SK-N-SH (cell line): ENCODE results near the gene MYO1F.

Source experiments
- FOXM1 ChIP-seq: IDR thresholded peaks from 2 replicates; pipeline ENCODE4 v1.4.0; 2012; ENCODE audit warnings: low read depth, mild to moderate bottlenecking
- JUND ChIP-seq: IDR thresholded peaks from 2 replicates; pipeline ENCODE4 v1.4.0; 2012
- MEF2A ChIP-seq: IDR thresholded peaks from 2 replicates; pipeline ENCODE4 v1.4.0; 2012; ENCODE audit warnings: low read depth, borderline replicate concordance
- TAF1 ChIP-seq: IDR thresholded peaks from 2 replicates; pipeline ENCODE4 v1.6.1; 2012; ENCODE audit warnings: low read depth, mild to moderate bottlenecking, low read length, moderate library complexity, borderline replicate concordance
- TF ChIP-seq, protein P1 (sequence below): IDR thresholded peaks from 2 replicates; pipeline ENCODE4; 2012
- TF ChIP-seq, protein P2 (sequence below): IDR thresholded peaks from 2 replicates; pipeline ENCODE4 v1.6.1; 2012; ENCODE audit warnings: mild to moderate bottlenecking, low read depth, low read length, moderate library complexity
- TF ChIP-seq, protein P3 (sequence below): fragments of 200-600 bp; sonication (generic); IDR thresholded peaks from 2 replicates; pipeline ENCODE4 v1.6.1; 2017; ENCODE audit warnings: antibody characterized with exemption, mild to moderate bottlenecking, moderate library complexity

DNA sequence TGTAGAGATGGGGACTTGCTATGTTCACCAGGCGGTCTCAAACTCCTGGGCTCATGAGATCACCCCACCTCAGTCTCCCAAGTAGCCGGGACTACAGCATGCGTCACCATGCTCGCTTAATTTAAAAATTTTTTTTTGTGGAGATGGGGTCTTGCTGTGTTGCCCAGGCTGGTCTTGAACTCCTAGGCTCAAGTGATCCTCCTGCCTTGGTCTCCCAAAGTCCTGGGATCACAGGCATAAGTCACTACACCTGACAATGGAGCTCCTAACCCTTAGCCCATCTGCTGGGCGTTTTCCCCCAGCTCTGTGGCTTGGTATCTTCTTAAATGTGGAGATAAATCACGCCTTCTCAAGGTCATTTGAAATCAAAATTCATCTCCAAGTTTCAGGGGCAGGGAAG lies 39.6 kb upstream of the MYO1F start:
- TF ChIP-seq, protein P1, sequence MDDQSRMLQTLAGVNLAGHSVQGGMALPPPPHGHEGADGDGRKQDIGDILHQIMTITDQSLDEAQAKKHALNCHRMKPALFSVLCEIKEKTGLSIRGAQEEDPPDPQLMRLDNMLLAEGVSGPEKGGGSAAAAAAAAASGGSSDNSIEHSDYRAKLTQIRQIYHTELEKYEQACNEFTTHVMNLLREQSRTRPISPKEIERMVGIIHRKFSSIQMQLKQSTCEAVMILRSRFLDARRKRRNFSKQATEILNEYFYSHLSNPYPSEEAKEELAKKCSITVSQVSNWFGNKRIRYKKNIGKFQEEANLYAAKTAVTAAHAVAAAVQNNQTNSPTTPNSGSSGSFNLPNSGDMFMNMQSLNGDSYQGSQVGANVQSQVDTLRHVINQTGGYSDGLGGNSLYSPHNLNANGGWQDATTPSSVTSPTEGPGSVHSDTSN, result no peak
- TF ChIP-seq, protein P2, sequence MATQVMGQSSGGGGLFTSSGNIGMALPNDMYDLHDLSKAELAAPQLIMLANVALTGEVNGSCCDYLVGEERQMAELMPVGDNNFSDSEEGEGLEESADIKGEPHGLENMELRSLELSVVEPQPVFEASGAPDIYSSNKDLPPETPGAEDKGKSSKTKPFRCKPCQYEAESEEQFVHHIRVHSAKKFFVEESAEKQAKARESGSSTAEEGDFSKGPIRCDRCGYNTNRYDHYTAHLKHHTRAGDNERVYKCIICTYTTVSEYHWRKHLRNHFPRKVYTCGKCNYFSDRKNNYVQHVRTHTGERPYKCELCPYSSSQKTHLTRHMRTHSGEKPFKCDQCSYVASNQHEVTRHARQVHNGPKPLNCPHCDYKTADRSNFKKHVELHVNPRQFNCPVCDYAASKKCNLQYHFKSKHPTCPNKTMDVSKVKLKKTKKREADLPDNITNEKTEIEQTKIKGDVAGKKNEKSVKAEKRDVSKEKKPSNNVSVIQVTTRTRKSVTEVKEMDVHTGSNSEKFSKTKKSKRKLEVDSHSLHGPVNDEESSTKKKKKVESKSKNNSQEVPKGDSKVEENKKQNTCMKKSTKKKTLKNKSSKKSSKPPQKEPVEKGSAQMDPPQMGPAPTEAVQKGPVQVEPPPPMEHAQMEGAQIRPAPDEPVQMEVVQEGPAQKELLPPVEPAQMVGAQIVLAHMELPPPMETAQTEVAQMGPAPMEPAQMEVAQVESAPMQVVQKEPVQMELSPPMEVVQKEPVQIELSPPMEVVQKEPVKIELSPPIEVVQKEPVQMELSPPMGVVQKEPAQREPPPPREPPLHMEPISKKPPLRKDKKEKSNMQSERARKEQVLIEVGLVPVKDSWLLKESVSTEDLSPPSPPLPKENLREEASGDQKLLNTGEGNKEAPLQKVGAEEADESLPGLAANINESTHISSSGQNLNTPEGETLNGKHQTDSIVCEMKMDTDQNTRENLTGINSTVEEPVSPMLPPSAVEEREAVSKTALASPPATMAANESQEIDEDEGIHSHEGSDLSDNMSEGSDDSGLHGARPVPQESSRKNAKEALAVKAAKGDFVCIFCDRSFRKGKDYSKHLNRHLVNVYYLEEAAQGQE, result no peak
- TF ChIP-seq, protein P3, sequence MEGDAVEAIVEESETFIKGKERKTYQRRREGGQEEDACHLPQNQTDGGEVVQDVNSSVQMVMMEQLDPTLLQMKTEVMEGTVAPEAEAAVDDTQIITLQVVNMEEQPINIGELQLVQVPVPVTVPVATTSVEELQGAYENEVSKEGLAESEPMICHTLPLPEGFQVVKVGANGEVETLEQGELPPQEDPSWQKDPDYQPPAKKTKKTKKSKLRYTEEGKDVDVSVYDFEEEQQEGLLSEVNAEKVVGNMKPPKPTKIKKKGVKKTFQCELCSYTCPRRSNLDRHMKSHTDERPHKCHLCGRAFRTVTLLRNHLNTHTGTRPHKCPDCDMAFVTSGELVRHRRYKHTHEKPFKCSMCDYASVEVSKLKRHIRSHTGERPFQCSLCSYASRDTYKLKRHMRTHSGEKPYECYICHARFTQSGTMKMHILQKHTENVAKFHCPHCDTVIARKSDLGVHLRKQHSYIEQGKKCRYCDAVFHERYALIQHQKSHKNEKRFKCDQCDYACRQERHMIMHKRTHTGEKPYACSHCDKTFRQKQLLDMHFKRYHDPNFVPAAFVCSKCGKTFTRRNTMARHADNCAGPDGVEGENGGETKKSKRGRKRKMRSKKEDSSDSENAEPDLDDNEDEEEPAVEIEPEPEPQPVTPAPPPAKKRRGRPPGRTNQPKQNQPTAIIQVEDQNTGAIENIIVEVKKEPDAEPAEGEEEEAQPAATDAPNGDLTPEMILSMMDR, result no peak
- TF ChIP-seq TAF1 (no peak), JUND (no peak), FOXM1 (no peak), MEF2A (no peak)
